OCI-LY7 (cell line): ENCODE results near the gene SLC1A7. TPM values are rescaled to one million over a fixed set of nuclear protein-coding genes. Genes with fewer than 3 reads are reported as not detected.

ENCODE experiments used
- BruUV-seq: library from RNA; stranded (reverse); fragments of 400-500 nt; replicated peaks from 2 replicates; lab custom pipeline; 2021; lab: Mats Ljungman, UMichigan
- CTCF ChIA-PET: fragments of 300-600 bp; sonication (Branson Sonifier 250); formaldehyde crosslinking; loops from one replicate; lab custom pipeline; 2022; ENCODE audit warnings: antibody characterized with exemption; ENCODE audit not compliant: unreplicated experiment; lab: Charles Lee
- POLR2A ChIA-PET: fragments of 300-600 bp; sonication (Branson Sonifier 250); formaldehyde crosslinking; loops from one replicate; lab custom pipeline; 2022; ENCODE audit warnings: antibody characterized with exemption; lab: Charles Lee
- DNase-seq: peaks from one replicate; pipeline ENCODE4 v3.0.0-alpha.2; 2015; ENCODE audit warnings: low spot score
- H2AFZ ChIP-seq: fragments of 200-600 bp; sonication (generic), shearing (Covaris generic); 2 replicates; pipeline ENCODE4 v1.6.1; 2014; ENCODE audit warnings: mild to moderate bottlenecking, antibody characterized with exemption, low read length, moderate library complexity
- H3K27ac ChIP-seq: fragments of 200-600 bp; sonication (generic); 2 replicates; pipeline ENCODE4 v1.5.1; 2014; ENCODE audit warnings: mixed run types, low read depth, mild to moderate bottlenecking, moderate library complexity, low read length, inconsistent platforms; ENCODE audit not compliant: poor library complexity, severe bottlenecking
- H3K36me3 ChIP-seq: fragments of 200-600 bp; sonication (generic); 2 replicates; pipeline ENCODE4 v1.6.1; 2014; ENCODE audit warnings: mild to moderate bottlenecking, antibody characterized with exemption, low read length, moderate library complexity, mixed read lengths; ENCODE audit not compliant: insufficient read depth
- H3K4me1 ChIP-seq: fragments of 200-600 bp; sonication (generic); 2 replicates; pipeline ENCODE4 v1.5.1; 2014; ENCODE audit warnings: mild to moderate bottlenecking, low read length; ENCODE audit not compliant: insufficient read depth, poor library complexity, severe bottlenecking
- H3K4me2 ChIP-seq: fragments of 200-600 bp; sonication (generic); 2 replicates; pipeline ENCODE4 v1.6.1; 2014; ENCODE audit warnings: mild to moderate bottlenecking, low read length
- H3K4me3 ChIP-seq: fragments of 200-600 bp; sonication (generic); 2 replicates; pipeline ENCODE4 v1.5.1; 2014; ENCODE audit warnings: mild to moderate bottlenecking, low read depth, low read length; ENCODE audit not compliant: poor library complexity, severe bottlenecking
- H3K79me2 ChIP-seq: fragments of 200-600 bp; sonication (generic); 2 replicates; pipeline ENCODE4 v1.6.1; 2016; ENCODE audit warnings: low read depth, mild to moderate bottlenecking, low read length, moderate library complexity, mixed read lengths; ENCODE audit not compliant: insufficient read depth
- H3K9me2 ChIP-seq: fragments of 200-600 bp; sonication (generic); 2 replicates; pipeline ENCODE4 v1.6.1; 2016; ENCODE audit warnings: mild to moderate bottlenecking, low read length, mixed read lengths; ENCODE audit not compliant: insufficient read depth
- H3K9me3 ChIP-seq: fragments of 200-600 bp; sonication (generic); 2 replicates; pipeline ENCODE4 v1.6.1; 2014; ENCODE audit warnings: mild to moderate bottlenecking, mixed run types, low read length, mixed read lengths
- H4K20me1 ChIP-seq: fragments of 200-600 bp; sonication (generic); 2 replicates; pipeline ENCODE4 v1.6.1; 2014; ENCODE audit warnings: mild to moderate bottlenecking, antibody characterized with exemption, low read length, moderate library complexity, mixed read lengths; ENCODE audit not compliant: insufficient read depth
- EZH2phosphoT487 ChIP-seq: fragments of 200-600 bp; sonication (generic); IDR thresholded peaks from 2 replicates; pipeline ENCODE4 v1.6.1; 2018; ENCODE audit warnings: low read depth, borderline replicate concordance, mild to moderate bottlenecking, mixed run types, antibody characterized with exemption, low read length, moderate library complexity, mixed read lengths
- intact Hi-C: fragments of 100-400 bp; cut with micrococcal nuclease; formaldehyde crosslinking; loops from one replicate; pipeline ENCODE4 v1.10.0; 2022; ENCODE audit not compliant: unreplicated experiment
- total RNA-seq, 2 experiments: library from RNA; depleted of rRNA in 1 of 2; stranded (reverse); fragments of >200 nt in 1 of 2; shearing (Covaris generic) in 1 of 2; gene quantifications; 2 replicates each; pipeline ENCODE4 v1.2.3, GENCODE V29; 2014 to 2022
- TF ChIP-seq, protein P1 (sequence below): fragments of 200-600 bp; sonication (generic); conservative IDR thresholded peaks from 2 replicates; pipeline ENCODE4 v1.5.1; 2014; ENCODE audit warnings: mild to moderate bottlenecking, antibody characterized with exemption, low read length, moderate library complexity, mixed read lengths

The SLC1A7 gene
- total RNA-seq, 2 experiments from 2014 or later, result not detected

- Histone ChIP-seq H2AFZ (no peak overlapping the region), H3K36me3 (no peaks in the 10 kb centered on the region), H3K4me3 (no peak overlapping the region), H3K79me2 (no peaks in the 10 kb centered on the region), H3K4me2 (no peak overlapping the region), H3K9me3 (no peaks in the 10 kb centered on the region), H3K4me1 (no peaks in the 10 kb centered on the region), H4K20me1 (no peaks in the 10 kb centered on the region), H3K27ac (no peak overlapping the region), H3K9me2 (no peaks in the 10 kb centered on the region)
- ChIA-PET POLR2A (no interaction called here), CTCF (no interaction called here)
- DNase-seq, result no peak
- no TSS peak for BruUV-seq
- intact Hi-C loops, result no loop called here
- TF ChIP-seq EZH2phosphoT487, result no peak
- TF ChIP-seq, protein P1, sequence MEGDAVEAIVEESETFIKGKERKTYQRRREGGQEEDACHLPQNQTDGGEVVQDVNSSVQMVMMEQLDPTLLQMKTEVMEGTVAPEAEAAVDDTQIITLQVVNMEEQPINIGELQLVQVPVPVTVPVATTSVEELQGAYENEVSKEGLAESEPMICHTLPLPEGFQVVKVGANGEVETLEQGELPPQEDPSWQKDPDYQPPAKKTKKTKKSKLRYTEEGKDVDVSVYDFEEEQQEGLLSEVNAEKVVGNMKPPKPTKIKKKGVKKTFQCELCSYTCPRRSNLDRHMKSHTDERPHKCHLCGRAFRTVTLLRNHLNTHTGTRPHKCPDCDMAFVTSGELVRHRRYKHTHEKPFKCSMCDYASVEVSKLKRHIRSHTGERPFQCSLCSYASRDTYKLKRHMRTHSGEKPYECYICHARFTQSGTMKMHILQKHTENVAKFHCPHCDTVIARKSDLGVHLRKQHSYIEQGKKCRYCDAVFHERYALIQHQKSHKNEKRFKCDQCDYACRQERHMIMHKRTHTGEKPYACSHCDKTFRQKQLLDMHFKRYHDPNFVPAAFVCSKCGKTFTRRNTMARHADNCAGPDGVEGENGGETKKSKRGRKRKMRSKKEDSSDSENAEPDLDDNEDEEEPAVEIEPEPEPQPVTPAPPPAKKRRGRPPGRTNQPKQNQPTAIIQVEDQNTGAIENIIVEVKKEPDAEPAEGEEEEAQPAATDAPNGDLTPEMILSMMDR, result no peak
Observed at GRCh38 chr1:53123453-53124140, 18.8 kb downstream of the SLC1A7 start.

GRCh38 chr1:53122961-53123413, 19.5 kb downstream of the SLC1A7 start:
- Histone ChIP-seq H3K4me2 (no peak overlapping the region), H4K20me1 (no peaks in the 10 kb centered on the region), H3K4me1 (no peaks in the 10 kb centered on the region), H3K36me3 (no peaks in the 10 kb centered on the region), H2AFZ (no peak overlapping the region), H3K9me2 (no peaks in the 10 kb centered on the region), H3K27ac (no peak overlapping the region), H3K9me3 (no peaks in the 10 kb centered on the region), H3K4me3 (no peak overlapping the region), H3K79me2 (no peaks in the 10 kb centered on the region)
- no peak for DNase-seq
- intact Hi-C loops, result no loop called here
- CTCF ChIA-PET, result no interaction called here
- no TSS peak for BruUV-seq
- TF ChIP-seq EZH2phosphoT487, result no peak
- TF ChIP-seq, protein P1, result no peak
- POLR2A ChIA-PET, result no interaction called here

DNA sequence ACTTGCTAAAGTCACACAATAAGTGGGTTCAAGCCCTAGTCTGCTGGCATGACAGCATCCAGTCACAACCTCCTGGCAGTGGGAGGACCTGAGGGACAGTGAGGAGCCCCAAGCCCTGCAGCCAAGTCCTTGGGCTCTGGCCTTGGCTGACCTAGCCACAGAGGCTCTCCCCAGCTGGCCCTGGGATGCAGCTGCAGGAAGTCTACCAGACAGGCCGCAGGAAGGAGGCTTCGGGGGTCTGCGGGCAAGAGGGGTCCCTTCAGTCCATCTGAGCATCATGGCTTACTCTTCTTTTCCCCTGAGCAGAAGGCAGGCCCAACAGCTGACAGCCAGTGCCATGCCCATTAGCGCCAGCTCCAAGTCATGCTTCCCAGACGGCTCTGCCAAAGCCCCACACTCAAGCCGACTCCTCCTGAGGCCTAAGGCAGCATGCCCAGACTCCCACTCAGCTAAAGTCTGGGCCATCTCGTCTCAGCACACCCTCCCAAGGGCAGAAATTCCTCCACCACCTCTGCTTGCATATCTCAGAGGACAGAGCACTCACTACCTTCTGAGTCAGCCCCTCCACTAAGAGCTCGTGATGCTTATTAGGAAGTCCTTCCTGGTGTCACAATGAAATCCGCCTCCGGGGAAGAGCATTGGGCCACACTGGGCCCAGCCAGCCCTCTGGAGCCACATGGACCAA, 20.1 kb downstream of the SLC1A7 start:
- CTCF ChIA-PET, result no interaction called here
- no peaks in the 10 kb centered on the region for H3K79me2 ChIP-seq
- H3K4me1 ChIP-seq, result no peaks in the 10 kb centered on the region
- no peaks in the 10 kb centered on the region for H3K9me2 ChIP-seq
- BruUV-seq, result no TSS peak
- no peaks in the 10 kb centered on the region for H3K36me3 ChIP-seq
- H3K4me3 ChIP-seq, result no peak overlapping the region
- no peaks in the 10 kb centered on the region for H3K9me3 ChIP-seq
- no peak overlapping the region for H2AFZ ChIP-seq
- no peak overlapping the region for H3K4me2 ChIP-seq
- TF ChIP-seq, protein P1, result no peak
- TF ChIP-seq EZH2phosphoT487, result no peak
- H4K20me1 ChIP-seq, result no peaks in the 10 kb centered on the region
- intact Hi-C loops, result no loop called here
- POLR2A ChIA-PET, result no interaction called here
- no peak overlapping the region for H3K27ac ChIP-seq
- no peak for DNase-seq
